Mucosa of rectum (tissue), 2 donors: ENCODE data around the gene ANKRD29.
"Not testable (repeated sequence)": the region's sequence is repeated elsewhere in the genome, so short reads cannot be mapped to it uniquely, and the experiment has no call there.

Experiments
- H3K27ac ChIP-seq, 2 donors: one replicate each; pipeline ENCODE4 v1.7.0; 2013; ENCODE audit warnings: inconsistent platforms in 2 of 2, low read depth in 2 of 2, low read length in 2 of 2
- H3K27me3 ChIP-seq, 2 donors: one replicate each; pipeline ENCODE4 v1.7.0; 2013; ENCODE audit warnings: low read length in 2 of 2; ENCODE audit not compliant: control insufficient read depth in 2 of 2, insufficient read depth in 2 of 2
- H3K36me3 ChIP-seq, 2 donors: one replicate each; pipeline ENCODE4 v1.7.0; 2013; ENCODE audit warnings: low read length in 2 of 2; ENCODE audit not compliant: control insufficient read depth in 2 of 2, insufficient read depth in 2 of 2
- H3K4me1 ChIP-seq, 2 donors: one replicate each; pipeline ENCODE4 v1.7.0; 2013; ENCODE audit warnings: low read length in 2 of 2, mild to moderate bottlenecking in 1 of 2; ENCODE audit not compliant: control insufficient read depth in 2 of 2, insufficient read depth in 2 of 2
- H3K4me3 ChIP-seq, 2 donors: one replicate each; pipeline ENCODE4 v1.7.0; 2013; ENCODE audit warnings: low read length in 2 of 2
- H3K9ac ChIP-seq, 2 donors: one replicate each; pipeline ENCODE4 v1.7.0; 2013; ENCODE audit warnings: low read length in 2 of 2, low read depth in 1 of 2, mild to moderate bottlenecking in 1 of 2
- H3K9me3 ChIP-seq, 2 donors: one replicate each; pipeline ENCODE4 v1.7.0; 2013; ENCODE audit warnings: low read length in 2 of 2; ENCODE audit not compliant: control insufficient read depth in 2 of 2
- donor health status: healthy.
- donor health status: Normal muscosa, but diverticular disease.

Gene ANKRD29

DNA sequence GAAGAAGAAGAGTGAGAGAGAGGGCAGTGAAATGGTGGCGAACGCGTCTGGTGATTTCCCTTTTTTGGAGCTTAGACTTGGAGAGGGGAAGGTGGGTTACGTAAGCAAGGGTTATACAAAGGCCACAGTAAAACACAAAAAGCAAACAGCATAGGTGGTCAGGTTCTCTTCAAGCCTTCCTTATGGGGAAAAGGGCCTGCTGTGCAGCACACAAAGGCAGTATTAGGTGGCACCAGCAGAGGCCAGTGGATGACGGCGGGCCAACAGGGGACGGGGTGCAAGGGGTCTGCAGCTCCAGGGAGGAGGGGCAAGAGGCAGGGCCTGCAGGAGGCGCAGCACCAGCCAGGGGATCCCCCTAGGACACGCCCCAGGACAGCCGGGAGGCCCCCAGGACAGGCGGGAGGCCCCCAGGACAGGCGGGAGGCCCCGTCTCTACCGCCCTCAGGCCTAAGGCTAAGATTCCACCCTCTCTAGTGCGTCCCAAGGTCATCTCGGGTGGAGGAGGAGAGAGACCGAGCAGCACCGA is 43.8 kb downstream of the ANKRD29 start:
- peak overlapping the region in 1 of 2 donors; percentile 56 for H3K9ac ChIP-seq
- H3K27ac ChIP-seq, result peak overlapping the region in 1 of 2 donors; percentile 32
- H3K4me3 ChIP-seq, result peak overlapping the region; percentile 62 to 67
- peaks cover 11 to 18% of the 10 kb centered on the region in 2 donors for H3K27me3 ChIP-seq
- peaks cover 11 to 13% of the 10 kb centered on the region in 2 donors for H3K4me1 ChIP-seq
- H3K9me3 ChIP-seq, result no peaks in the 10 kb centered on the region
- no peaks in the 10 kb centered on the region for H3K36me3 ChIP-seq

- peaks cover 11 to 13% of the 10 kb centered on the region in 2 donors for H3K4me1 ChIP-seq
- no peak overlapping the region for H3K27ac ChIP-seq
- peaks cover 11 to 18% of the 10 kb centered on the region in 2 donors for H3K27me3 ChIP-seq
- no peaks in the 10 kb centered on the region for H3K9me3 ChIP-seq
- no peak overlapping the region for H3K9ac ChIP-seq
- H3K36me3 ChIP-seq, result no peaks in the 10 kb centered on the region
- H3K4me3 ChIP-seq, result no peak overlapping the region
Measured at GRCh38 chr18:23617412-23618014, 45.2 kb downstream of the ANKRD29 start.

GRCh38 chr18:23616258-23616657 is 46.5 kb downstream of the ANKRD29 start:
- Histone ChIP-seq H3K36me3 (no peaks in the 10 kb centered on the region), H3K27me3 (peaks cover 6 to 18% of the 10 kb centered on the region in 2 donors), H3K9ac (no peak overlapping the region), H3K4me1 (peaks cover 11 to 13% of the 10 kb centered on the region in 2 donors), H3K4me3 (no peak overlapping the region), H3K27ac (no peak overlapping the region), H3K9me3 (no peaks in the 10 kb centered on the region)

GRCh38 chr18:23614891-23615290 is 47.8 kb downstream of the ANKRD29 start:
- no peaks in the 10 kb centered on the region for H3K9me3 ChIP-seq
- no peaks in the 10 kb centered on the region for H3K36me3 ChIP-seq
- H3K4me1 ChIP-seq, result peaks cover 11 to 12% of the 10 kb centered on the region in 2 donors
- H3K4me3 ChIP-seq, result no peak overlapping the region
- H3K27me3 ChIP-seq, result peaks cover 6 to 10% of the 10 kb centered on the region in 2 donors
- no peak overlapping the region for H3K9ac ChIP-seq
- no peak overlapping the region for H3K27ac ChIP-seq

- peaks cover 3 to 7% of the 10 kb centered on the region in 2 donors for H3K27me3 ChIP-seq
- H3K9ac ChIP-seq, result no peak overlapping the region
- H3K4me1 ChIP-seq, result peaks cover 8% of the 10 kb centered on the region in 2 donors
- H3K4me3 ChIP-seq, result no peak overlapping the region
- no peaks in the 10 kb centered on the region for H3K9me3 ChIP-seq
- no peaks in the 10 kb centered on the region for H3K36me3 ChIP-seq
- H3K27ac ChIP-seq, result no peak overlapping the region
Measured at GRCh38 chr18:23614413-23614812, 48.3 kb downstream of the ANKRD29 start.

DNA sequence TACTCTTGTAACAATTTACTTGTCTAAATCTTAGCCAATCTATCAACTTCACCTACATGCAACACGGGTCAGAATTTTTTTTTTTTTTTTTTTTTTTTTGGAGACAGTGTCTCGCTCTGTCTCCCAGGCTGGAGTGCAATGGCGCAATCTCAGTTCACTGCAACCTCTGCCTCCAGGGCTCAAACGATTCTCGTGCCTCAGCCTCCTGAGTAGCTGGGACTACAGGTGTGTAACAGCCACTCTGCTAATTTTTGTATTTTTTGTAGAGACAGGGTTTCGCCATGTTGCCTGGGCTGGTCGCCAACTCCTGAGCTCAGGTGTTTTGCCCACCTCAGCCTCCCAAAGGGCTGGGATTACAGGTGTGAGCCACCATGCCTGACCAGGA is 49.6 kb downstream of the ANKRD29 start:
- H3K9me3 ChIP-seq, H3K4me1 ChIP-seq, H3K27me3 ChIP-seq, H3K4me3 ChIP-seq, H3K9ac ChIP-seq, H3K36me3 ChIP-seq, H3K27ac ChIP-seq: not testable (repeated sequence)

GRCh38 chr18:23612434-23613090 is 50.1 kb downstream of the ANKRD29 start:
- H3K9ac ChIP-seq, result no peak overlapping the region
- H3K4me1 ChIP-seq, result peaks cover 0 to 2% of the 10 kb centered on the region in 2 donors
- no peaks in the 10 kb centered on the region for H3K27me3 ChIP-seq
- no peaks in the 10 kb centered on the region for H3K36me3 ChIP-seq
- no peaks in the 10 kb centered on the region for H3K9me3 ChIP-seq
- H3K4me3 ChIP-seq, result no peak overlapping the region
- H3K27ac ChIP-seq, result no peak overlapping the region

DNA sequence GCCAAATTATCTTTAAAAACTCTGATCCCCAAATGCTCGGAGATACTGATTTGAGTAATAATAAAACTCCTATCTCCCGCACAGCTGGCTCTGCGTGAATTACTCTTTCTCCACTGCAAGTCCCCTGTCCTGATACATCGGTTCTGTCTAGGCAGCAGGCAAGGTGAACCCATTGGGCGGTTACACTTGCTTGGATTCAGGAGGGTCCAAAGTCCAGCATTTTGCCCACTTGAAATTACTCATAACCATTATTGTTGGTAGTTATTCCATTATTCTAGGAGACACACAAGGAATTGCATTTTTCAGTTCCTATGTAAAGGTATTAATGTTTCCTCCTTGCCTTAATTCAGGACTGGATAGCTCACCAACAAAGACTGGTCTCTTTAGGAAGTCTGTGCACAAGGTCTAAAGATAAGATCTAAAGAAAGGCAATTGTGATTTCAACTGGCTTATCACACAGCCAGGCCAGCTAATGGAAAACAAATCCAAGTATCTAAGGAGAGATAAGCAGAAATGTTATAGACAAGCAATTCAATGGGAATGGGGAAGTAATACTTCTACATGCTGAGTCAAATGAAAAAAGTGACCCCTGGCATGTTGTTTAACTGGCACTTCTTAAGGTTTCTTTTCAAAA is 53.2 kb downstream of the ANKRD29 start:
- Histone ChIP-seq H3K27me3 (no peaks in the 10 kb centered on the region), H3K4me1 (no peaks in the 10 kb centered on the region), H3K9me3 (no peaks in the 10 kb centered on the region), H3K9ac (no peak overlapping the region), H3K27ac (no peak overlapping the region), H3K36me3 (no peaks in the 10 kb centered on the region), H3K4me3 (no peak overlapping the region)

DNA sequence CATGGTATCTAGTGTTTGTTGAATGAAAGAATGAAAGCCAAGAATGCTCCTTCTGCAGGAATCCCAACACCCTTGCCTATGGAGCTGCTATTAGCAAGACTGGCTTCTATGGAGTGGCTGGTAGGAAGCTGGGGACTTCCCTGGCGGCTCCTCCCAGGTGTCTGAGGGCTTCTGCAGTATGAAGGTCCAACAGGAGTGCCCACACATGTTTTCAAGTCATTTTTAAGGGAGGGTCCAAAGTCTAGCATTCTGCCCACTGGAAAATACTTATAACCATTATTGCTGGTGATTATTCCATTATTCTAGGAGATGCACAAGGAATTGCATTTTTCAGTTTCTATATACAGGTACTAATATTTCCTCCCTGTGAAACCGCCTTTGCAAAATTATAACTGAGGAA is 54.5 kb downstream of the ANKRD29 start:
- Histone ChIP-seq H3K4me1 (no peaks in the 10 kb centered on the region), H3K4me3 (no peak overlapping the region), H3K9me3 (no peaks in the 10 kb centered on the region), H3K9ac (no peak overlapping the region), H3K27ac (no peak overlapping the region), H3K27me3 (no peaks in the 10 kb centered on the region), H3K36me3 (no peaks in the 10 kb centered on the region)

DNA sequence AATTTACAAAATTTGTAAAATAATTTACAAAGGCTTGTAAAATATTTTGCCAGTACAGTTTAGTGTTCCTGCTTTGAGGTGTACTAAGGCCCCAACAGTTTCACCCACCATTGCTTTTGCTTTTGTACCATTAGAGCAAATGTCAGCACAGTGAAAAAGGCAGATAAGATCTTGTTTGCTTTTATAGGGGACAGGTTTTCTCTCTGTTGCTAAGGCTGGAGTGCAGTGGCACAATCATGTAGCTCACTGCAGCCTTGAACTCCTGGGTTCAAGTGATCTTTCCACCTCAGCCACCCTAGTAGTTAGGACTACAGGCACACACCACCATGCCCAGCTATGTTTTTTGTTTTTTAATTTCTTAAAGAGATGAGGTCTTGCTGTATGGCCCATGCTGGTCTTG is 56.8 kb downstream of the ANKRD29 start:
- H3K27ac ChIP-seq, result no peak overlapping the region
- H3K9me3 ChIP-seq, result no peaks in the 10 kb centered on the region
- H3K4me1 ChIP-seq, result no peaks in the 10 kb centered on the region
- no peak overlapping the region for H3K9ac ChIP-seq
- no peak overlapping the region for H3K4me3 ChIP-seq
- H3K27me3 ChIP-seq, result no peaks in the 10 kb centered on the region
- no peaks in the 10 kb centered on the region for H3K36me3 ChIP-seq
